ENCODE data around the gene IGFN1.

Gene IGFN1

GRCh38 chr1:201163707-201164106 lies 26.9 kb upstream of the IGFN1 start:
- DNase-seq (ENCODE audit: low read depth in 2 of 2) = no peak

GRCh38 chr1:201164645-201165044 lies 26.0 kb upstream of the IGFN1 start:
- no peak for DNase-seq (ENCODE audit: low read depth in 2 of 2)

- no peak for DNase-seq (ENCODE audit: low read depth in 2 of 2)
These were observed 23.3 kb upstream of the IGFN1 start for GRCh38 chr1:201167041-201167991.

GRCh38 chr1:201169203-201169602 lies 21.4 kb upstream of the IGFN1 start:
- no peak for DNase-seq (ENCODE audit: low read depth in 2 of 2)

GRCh38 chr1:201169971-201170532 lies 20.6 kb upstream of the IGFN1 start:
- DNase-seq (ENCODE audit: low read depth in 2 of 2) = no peak

- peak; percentile 36 to 45 for DNase-seq (ENCODE audit: low read depth in 2 of 2)
These were observed 20.0 kb upstream of the IGFN1 start for GRCh38 chr1:201170533-201171062.

- peak in 1 of 2 donors; percentile 15 for DNase-seq (ENCODE audit: low read depth in 2 of 2)
These were observed 19.3 kb upstream of the IGFN1 start for GRCh38 chr1:201171063-201172036.

GRCh38 chr1:201172326-201172725 lies 18.3 kb upstream of the IGFN1 start:
- no peak for DNase-seq (ENCODE audit: low read depth in 2 of 2)

GRCh38 chr1:201172999-201173610 lies 17.5 kb upstream of the IGFN1 start:
- DNase-seq (ENCODE audit: low read depth in 2 of 2) = no peak

GRCh38 chr1:201173736-201174135 lies 16.9 kb upstream of the IGFN1 start:
- DNase-seq (ENCODE audit: low read depth in 2 of 2) = no peak

GRCh38 chr1:201175820-201176500 lies 14.7 kb upstream of the IGFN1 start:
- no peak for DNase-seq (ENCODE audit: low read depth in 2 of 2)

- DNase-seq (ENCODE audit: low read depth in 2 of 2) = no peak
These were observed 13.7 kb upstream of the IGFN1 start for GRCh38 chr1:201176940-201177339.

GRCh38 chr1:201178718-201179117 lies 11.9 kb upstream of the IGFN1 start:
- DNase-seq (ENCODE audit: low read depth in 2 of 2) = no peak

GRCh38 chr1:201180141-201180540 lies 10.5 kb upstream of the IGFN1 start:
- DNase-seq (ENCODE audit: low read depth in 2 of 2) = no peak

GRCh38 chr1:201180901-201181300 lies 9.7 kb upstream of the IGFN1 start:
- DNase-seq (ENCODE audit: low read depth in 2 of 2) = no peak

GRCh38 chr1:201181323-201181722 lies 9.3 kb upstream of the IGFN1 start:
- DNase-seq (ENCODE audit: low read depth in 2 of 2) = no peak

GRCh38 chr1:201181726-201182125 lies 8.9 kb upstream of the IGFN1 start:
- no peak for DNase-seq (ENCODE audit: low read depth in 2 of 2)

GRCh38 chr1:201183209-201183608 lies 7.4 kb upstream of the IGFN1 start:
- no peak for DNase-seq (ENCODE audit: low read depth in 2 of 2)

- no peak for DNase-seq (ENCODE audit: low read depth in 2 of 2)
These were observed 6.9 kb upstream of the IGFN1 start for GRCh38 chr1:201183753-201184152.

- no peak for DNase-seq (ENCODE audit: low read depth in 2 of 2)
These were observed 6.1 kb upstream of the IGFN1 start for GRCh38 chr1:201184307-201185122.
